ENCODE data around the gene RAB7A.
"Not testable (repeated sequence)": the region's sequence is repeated elsewhere in the genome, so short reads cannot be mapped to it uniquely, and the experiment has no call there.

The RAB7A gene

DNA sequence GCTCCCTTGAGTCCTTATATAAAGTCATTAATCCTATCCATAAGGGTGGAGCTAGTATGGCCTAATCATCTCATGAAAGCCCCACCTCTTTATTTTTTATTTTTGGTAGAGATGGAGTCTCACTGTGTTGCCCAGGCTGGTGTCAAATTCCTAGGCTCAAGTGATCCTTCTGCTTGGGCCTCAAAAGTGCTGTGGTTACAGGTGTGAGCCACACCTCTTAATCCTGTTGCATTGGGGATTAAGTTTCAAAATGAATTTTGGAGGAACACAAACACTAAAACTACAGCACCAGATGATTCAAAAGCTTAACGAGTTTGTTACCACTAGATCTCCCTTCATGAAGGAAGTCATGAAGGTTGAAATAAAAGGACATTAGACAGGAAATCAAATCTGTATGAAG, 27.7 kb downstream of the RAB7A start:
- DNase-seq (ENCODE audit: low spot score), result no peak

GRCh38 chr3:128760042-128760441, 34.1 kb downstream of the RAB7A start:
- DNase-seq (ENCODE audit: low spot score), result no peak

- no peak for DNase-seq (ENCODE audit: low spot score)
These were observed 34.9 kb downstream of the RAB7A start for GRCh38 chr3:128760881-128761280.

- no peak for DNase-seq (ENCODE audit: low spot score)
These were observed 35.4 kb downstream of the RAB7A start for GRCh38 chr3:128761392-128761791.

- peak; percentile 3 for DNase-seq (ENCODE audit: low spot score)
These were observed 38.0 kb downstream of the RAB7A start for GRCh38 chr3:128763967-128764366.

DNA sequence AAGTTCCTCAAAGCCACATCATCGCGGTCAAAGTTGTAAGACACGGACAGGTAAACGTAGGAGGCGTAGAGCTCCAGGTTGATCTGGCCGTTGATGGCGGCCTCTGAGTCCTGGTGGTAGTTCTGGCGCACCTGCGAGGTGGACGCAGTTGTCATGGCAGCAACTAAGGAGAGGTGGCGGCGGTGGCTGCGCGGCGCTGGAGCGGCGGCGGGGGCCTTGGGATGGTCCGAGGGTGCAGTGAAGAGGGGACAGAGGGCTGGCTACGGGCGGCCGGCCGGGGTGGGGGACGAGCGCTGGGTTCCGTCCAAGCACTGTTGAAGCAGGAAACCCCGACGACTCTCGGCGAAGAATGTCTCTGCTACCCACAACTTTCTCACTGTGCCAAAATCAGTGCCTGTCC, 38.9 kb downstream of the RAB7A start:
- DNase-seq (ENCODE audit: low spot score), result no peak

DNA sequence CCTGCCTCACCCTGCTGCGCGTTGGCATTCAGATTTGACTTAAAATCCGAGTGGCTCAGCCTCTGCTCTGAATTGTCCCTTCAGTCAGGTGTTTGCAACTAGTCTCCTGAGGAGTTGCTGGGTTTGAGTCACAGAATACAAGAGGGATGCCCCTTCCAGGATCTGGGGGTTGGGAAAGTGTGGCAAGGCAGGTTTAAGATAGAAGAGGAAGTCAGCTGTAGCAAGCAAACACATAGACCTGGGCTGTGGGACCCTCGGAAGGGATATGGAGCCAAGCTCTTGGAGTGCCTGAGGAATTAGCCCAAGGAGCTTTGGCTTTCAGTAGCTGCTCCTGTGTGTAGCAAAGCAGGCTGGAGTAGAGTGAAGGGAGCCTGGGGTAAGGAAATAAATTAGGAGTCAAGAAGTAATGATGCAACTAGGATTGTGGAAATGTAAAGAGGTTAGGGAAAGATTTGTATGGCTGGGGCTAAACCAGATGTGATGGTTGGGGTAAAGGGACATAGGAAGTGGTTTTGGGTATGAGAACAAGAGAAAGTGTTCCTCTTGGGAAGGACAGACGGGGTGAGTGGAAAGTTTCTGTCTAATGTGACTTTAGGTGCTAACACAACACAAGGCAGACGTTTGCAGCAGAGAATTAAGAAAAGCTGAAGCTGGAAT, 41.2 kb downstream of the RAB7A start:
- DNase-seq (ENCODE audit: low spot score), result no peak

GRCh38 chr3:128768471-128768870, 42.5 kb downstream of the RAB7A start:
- no peak for DNase-seq (ENCODE audit: low spot score)

- DNase-seq (ENCODE audit: low spot score), result no peak
These were observed 44.4 kb downstream of the RAB7A start for GRCh38 chr3:128770387-128770786.

DNA sequence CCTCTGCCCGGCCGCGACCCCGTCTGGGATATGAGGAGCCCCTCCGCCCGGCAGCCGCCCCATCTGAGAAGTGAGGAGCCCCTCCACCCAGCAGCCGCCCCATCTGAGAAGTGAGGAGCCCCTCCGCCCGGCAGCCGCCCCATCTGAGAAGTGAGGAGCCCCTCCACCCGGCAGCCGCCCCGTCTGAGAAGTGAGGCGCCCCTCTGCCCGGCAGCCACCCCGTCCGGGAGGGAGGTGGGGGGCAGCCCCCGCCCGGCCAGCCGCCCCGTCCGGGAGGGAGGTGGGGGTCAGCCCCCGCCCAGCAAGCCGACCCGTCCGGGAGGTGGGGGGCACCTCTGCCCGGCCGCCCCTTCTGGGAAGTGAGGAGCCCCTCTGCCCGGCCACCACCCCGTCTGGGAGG, 47.2 kb downstream of the RAB7A start:
- not testable (repeated sequence) for DNase-seq (ENCODE audit: low spot score)

DNA sequence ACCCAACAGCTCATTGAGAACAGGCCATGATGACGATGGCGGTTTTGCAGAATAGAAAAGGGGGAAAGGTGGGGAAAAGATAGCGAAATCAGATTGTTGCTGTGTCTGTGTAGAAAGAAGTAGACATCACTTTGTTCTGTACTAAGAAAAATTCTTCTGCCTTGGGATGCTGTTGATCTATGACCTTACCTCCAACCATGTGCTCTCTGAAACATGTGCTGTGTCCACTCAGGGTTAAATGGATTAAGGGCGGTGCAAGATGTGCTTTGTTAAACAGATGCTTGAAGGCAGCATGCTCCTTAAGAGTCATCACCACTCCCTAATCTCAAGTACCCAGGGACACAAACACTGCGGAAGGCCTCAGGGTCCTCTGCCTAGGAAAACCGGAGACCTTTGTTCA, 47.6 kb downstream of the RAB7A start:
- not testable (repeated sequence) for DNase-seq (ENCODE audit: low spot score)

DNA sequence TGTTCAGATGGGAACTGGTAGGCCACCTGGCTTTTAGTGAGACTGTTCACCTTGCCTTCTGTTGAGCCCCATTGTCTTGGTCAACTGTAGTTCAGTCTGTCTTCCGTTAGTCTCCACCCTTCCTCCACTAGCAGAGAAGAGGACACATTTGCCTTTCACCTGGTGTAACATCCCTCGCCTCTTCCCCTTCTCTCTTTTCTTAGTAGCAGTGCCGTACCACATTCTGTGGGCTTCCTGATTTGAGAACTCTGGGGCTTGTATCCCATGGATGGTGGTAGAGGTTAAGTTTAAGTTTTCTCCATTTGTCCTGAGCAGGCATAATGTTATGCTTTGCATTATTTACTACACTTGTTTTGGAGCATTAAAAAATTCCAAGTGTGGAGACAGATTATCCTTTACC, 49.3 kb downstream of the RAB7A start:
- no peak for DNase-seq (ENCODE audit: low spot score)

DNA sequence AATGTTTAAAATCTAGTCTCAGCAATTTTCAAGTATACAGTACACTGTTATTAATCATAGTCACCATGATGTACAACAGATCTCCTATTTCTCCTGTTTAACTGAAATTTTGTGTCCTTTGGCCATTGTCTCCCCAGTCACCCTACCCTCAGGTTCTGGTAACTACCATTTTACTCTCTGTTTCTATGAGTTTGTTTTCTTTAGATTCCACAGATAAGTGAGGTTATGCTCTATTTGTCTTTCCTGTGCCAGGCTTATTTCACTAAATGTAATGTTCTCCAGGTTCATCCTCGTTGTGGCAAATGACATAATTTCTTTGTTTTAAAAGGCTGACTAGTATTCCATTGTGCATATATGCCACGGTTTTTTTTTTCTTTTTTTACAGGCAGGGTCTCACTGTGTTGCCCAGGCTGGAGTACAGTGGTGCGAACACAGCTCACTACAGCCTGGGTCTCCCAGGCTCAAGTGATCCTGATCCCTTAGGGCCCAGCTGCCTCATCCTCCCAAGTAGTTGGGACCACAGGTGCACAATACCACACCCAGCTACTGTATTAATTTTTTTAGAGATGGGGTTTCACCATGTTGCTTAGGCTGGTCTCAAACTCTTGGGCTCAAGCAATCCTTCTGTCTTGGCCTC, 50.0 kb downstream of the RAB7A start:
- no peak for DNase-seq (ENCODE audit: low spot score)

DNA sequence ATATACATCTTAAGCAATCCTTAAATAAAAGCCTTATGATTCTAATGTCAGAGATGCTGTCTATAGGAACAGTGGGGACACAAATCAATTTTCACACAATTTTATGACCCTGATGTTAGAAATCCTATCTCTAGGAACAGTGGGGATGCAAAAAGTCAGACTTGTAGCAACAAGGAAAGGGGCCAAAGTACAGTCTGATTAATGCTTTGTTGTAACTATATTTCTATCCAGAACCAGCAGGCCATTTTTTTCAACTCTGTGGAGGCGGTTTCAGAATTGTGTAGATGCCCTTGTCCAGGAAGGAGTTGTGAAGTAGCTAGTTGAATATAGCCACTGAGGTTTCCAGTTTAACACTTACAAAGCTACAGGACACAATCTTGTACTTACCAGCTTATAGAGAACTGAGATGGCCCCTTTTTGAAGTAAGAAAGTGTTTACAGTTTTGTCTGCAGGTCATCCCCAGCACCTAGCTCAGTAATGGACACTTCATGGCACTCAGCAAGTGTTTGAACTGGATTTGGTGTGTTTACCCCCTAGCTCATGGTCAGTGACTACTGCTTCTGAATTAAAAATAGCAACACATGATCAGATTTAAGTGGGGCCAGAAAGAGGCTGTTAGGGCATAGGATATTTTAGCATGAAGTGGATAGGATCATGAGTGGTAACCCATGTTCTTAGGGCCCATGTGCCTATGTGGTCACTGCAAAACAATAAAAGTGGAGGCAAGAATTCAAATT, 54.3 kb downstream of the RAB7A start:
- DNase-seq (ENCODE audit: low spot score), result no peak

- DNase-seq (ENCODE audit: low spot score), result no peak
These were observed 55.2 kb downstream of the RAB7A start for GRCh38 chr3:128781164-128781563.

DNA sequence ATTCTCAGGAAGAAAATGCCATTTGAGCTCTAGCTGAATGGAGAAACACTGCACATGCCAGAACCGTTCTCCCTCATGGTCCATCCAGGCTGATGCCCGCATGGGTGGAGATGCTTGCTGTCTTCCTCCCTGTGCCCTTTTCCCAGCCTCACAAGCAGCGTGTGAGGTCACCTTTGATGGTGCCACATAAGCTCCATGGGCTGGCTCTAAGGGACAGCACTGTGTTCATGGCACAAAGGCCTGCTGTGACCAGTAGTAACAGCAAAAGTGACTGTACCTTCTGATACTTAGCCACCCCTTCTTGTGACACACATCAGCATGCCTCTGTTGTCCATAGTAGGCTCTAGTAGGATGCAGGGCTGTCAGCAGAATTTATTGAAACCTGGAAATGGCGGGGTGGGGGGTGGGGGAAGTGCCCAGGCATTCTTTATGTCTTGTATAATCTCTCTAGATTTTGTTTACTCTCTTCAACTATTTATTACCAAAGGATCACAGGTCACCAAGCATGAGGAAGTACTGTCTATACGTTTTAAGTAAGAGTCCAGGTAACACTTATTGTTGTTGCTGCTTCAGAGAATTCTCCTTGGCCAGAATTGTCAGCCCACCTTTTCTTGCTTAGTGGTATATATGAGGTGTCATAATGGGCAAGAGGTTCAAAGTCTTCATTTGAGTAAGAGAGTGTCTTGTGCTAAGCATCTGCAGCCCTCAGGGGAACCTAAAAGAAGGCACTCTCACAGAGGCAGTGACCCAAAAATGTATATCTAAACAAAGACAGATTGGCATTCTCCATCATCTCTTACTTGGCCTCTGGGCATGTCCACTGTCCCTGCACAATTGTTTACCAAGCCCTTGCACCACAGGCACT, 56.5 kb downstream of the RAB7A start:
- no peak for DNase-seq (ENCODE audit: low spot score)

DNA sequence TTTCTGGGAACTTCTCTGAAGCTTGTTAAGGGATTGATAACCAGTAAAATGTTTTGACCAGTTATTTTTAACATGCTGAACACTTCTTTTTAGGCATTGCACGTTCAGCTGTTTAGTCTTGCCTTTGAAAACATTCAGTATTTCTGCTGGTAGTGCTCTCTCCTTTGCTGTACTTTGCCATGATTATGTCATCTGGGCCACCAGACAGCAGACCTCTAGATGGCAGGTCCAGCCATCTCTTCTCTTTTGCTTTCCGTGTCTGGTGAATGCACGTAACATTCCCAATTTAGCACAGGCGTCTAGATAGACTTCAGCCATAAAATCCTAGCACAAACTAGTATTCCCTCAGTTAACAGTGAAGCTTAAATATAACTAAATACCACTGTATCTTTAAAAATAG, 57.8 kb downstream of the RAB7A start:
- no peak for DNase-seq (ENCODE audit: low spot score)

GRCh38 chr3:128784232-128784631, 58.2 kb downstream of the RAB7A start:
- DNase-seq (ENCODE audit: low spot score), result peak; percentile 62

DNA sequence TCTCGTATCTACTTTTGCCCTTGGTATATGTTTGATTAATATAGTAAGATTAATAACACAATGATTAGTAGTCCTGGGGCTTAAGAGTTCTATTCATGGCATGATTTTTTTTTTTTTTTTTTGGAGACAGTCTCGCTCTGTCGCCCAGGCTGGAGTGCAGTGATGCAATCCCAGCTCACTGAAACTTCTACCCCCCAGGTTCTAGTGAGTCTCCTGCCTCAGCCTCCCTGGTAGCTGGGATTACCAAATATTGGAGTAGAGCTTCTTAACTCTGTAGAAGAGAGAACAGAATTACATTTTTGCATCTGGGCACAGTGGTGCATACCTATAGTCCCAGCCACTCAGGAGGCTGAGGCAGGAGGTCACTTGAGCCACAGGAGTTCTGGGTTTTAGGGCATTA, 58.9 kb downstream of the RAB7A start:
- DNase-seq (ENCODE audit: low spot score), result no peak

- no peak for DNase-seq (ENCODE audit: low spot score)
These were observed 60.5 kb downstream of the RAB7A start for GRCh38 chr3:128786434-128787020.

DNA sequence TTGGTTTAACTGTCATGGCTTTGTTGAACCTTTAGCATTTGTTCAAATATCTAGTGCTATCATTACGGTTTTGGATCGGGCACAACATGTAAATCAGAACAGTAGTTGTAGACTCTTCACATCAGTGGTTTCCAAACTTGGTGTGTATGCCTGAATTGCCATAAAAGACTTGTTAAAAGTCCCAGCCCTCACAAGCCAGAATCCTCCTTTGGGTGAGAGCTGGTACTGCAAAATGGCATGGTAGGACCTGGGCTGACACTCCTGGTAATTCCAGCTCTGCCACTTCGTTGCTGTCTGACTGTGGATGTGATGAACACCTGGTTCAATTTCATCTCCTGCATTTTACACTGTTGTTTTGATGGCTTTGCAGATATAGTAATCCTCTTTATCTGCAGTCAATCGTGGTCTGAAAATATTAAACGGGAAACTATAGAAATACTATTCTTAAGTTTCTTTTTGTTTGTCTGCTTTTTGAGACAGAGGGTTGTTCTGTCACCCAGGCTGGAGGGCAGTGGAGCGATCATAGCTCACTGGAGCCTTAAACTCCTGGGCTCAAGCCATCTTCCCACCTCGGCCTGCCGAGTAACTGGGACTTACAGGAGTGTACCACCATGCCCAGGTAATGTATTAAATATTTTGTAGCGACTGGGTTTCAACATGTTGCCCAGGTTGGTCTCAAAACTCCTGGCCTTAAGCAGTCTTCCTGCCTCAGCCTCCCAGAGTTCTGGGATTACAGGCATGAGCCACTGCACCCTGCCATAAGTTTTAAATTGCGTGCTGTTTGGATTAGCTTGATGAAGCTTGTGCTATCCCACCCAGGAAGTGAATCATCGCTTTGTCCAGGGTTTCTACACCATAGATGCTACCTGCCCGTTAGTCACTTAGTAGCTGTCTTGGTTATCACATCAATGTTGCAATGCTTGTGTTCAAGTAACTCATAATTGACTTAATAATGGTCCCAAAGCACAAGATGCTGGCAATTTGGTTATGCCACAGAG, 61.6 kb downstream of the RAB7A start:
- peak; percentile 54 for DNase-seq (ENCODE audit: low spot score)
